Measurements from ENCODE around the gene PPFIBP2. TPM values are rescaled to one million over a fixed set of nuclear protein-coding genes. Genes with fewer than 3 reads are reported as not detected.

The PPFIBP2 gene
- total and polyA plus RNA-seq, 4 donors = 7.7 to 51.3 (median 18.6) TPM

DNA sequence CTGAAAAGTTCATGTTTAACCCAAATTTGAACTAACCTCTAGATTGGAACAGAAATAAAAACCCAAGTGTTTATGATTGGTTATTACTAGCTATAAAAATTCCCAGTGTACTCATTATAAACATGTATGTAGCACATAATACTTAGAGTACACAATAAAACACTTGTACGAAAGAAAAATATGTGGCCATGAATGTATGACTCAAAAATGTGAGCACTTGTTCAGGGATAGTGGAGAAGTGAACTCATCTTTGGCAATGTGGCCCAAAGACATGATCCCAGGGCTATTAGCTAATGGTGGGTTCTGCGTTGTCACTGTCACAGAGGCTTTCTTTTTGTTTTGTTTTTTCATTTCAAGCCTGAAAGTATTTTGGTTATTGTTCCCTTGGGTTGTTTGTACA is 72.0 kb downstream of the PPFIBP2 start:
- DNase-seq = no peak
- Histone ChIP-seq H3K27ac (ENCODE audit: low read depth in 1 of 2, low read length in 1 of 2) (no peak overlapping the region), H3K36me3 (ENCODE audit: control insufficient read depth in 4 of 4, insufficient read depth in 4 of 4, low read length in 4 of 4) (no peaks in the 10 kb centered on the region), H3K27me3 (ENCODE audit: control insufficient read depth in 3 of 3, insufficient read depth in 3 of 3, low read length in 2 of 3) (no peaks in the 10 kb centered on the region), H3K4me3 (no peak overlapping the region), H3K4me1 (ENCODE audit: control insufficient read depth in 5 of 5, insufficient read depth in 5 of 5, low read length in 5 of 5) (peaks cover 0 to 9% (median 0%) of the 10 kb centered on the region in 5 donors), H3K9me3 (ENCODE audit: control insufficient read depth in 4 of 4, insufficient read depth in 3 of 4, low read length in 3 of 4) (peaks cover 0 to 3% (median 0%) of the 10 kb centered on the region in 4 donors), H3K9ac (ENCODE audit: insufficient read depth in 1 of 2, low read length in 2 of 2) (no peak overlapping the region)
- no peak for ATAC-seq (ENCODE audit: insufficient read depth, low FRiP score)
- TF ChIP-seq, protein P1, sequence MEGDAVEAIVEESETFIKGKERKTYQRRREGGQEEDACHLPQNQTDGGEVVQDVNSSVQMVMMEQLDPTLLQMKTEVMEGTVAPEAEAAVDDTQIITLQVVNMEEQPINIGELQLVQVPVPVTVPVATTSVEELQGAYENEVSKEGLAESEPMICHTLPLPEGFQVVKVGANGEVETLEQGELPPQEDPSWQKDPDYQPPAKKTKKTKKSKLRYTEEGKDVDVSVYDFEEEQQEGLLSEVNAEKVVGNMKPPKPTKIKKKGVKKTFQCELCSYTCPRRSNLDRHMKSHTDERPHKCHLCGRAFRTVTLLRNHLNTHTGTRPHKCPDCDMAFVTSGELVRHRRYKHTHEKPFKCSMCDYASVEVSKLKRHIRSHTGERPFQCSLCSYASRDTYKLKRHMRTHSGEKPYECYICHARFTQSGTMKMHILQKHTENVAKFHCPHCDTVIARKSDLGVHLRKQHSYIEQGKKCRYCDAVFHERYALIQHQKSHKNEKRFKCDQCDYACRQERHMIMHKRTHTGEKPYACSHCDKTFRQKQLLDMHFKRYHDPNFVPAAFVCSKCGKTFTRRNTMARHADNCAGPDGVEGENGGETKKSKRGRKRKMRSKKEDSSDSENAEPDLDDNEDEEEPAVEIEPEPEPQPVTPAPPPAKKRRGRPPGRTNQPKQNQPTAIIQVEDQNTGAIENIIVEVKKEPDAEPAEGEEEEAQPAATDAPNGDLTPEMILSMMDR (IDR thresholded peaks at IDR 0.05; ENCODE audit: control extremely low read depth, extremely low read depth) = no peak
- 87 to 88% methylated on average over 2 of the region's 2 CpGs for WGBS, 2 donors

DNA sequence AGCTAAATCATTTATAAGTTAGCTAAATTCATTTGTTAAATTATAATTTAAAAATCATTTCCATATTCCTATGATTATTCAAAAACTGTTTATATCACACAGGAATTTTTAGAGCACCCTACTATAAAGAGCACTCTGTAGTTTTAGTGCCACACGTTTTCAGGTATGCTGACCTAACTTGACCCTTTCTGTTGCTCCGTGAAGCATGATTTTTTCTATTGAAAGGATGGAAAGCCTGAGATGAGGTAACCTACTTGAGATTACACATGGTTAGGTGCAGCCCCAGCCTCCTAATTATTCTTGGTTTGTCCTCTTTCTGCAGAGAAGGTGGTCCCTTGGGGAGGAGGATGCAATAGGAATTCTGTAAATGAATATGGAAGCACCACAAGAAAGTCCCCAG is 72.6 kb downstream of the PPFIBP2 start:
- H3K9ac ChIP-seq (ENCODE audit: insufficient read depth in 1 of 2, low read length in 2 of 2) = no peak overlapping the region
- H3K27ac ChIP-seq (ENCODE audit: low read depth in 1 of 2, low read length in 1 of 2) = no peak overlapping the region
- 58 to 71% methylated on average over 2 of the region's 2 CpGs for WGBS, 2 donors
- DNase-seq = peak in 1 of 3 donors; percentile 52
- H3K4me3 ChIP-seq = no peak overlapping the region
- peaks cover 0 to 9% (median 0%) of the 10 kb centered on the region in 5 donors for H3K4me1 ChIP-seq (ENCODE audit: control insufficient read depth in 5 of 5, insufficient read depth in 5 of 5, low read length in 5 of 5)
- TF ChIP-seq, protein P1 (IDR thresholded peaks at IDR 0.05; ENCODE audit: control extremely low read depth, extremely low read depth) = no peak
- no peaks in the 10 kb centered on the region for H3K36me3 ChIP-seq (ENCODE audit: control insufficient read depth in 4 of 4, insufficient read depth in 4 of 4, low read length in 4 of 4)
- H3K9me3 ChIP-seq (ENCODE audit: control insufficient read depth in 4 of 4, insufficient read depth in 3 of 4, low read length in 3 of 4) = peaks cover 0 to 2% (median 0%) of the 10 kb centered on the region in 4 donors
- H3K27me3 ChIP-seq (ENCODE audit: control insufficient read depth in 3 of 3, insufficient read depth in 3 of 3, low read length in 2 of 3) = no peaks in the 10 kb centered on the region
- ATAC-seq (ENCODE audit: insufficient read depth, low FRiP score) = no peak

DNA sequence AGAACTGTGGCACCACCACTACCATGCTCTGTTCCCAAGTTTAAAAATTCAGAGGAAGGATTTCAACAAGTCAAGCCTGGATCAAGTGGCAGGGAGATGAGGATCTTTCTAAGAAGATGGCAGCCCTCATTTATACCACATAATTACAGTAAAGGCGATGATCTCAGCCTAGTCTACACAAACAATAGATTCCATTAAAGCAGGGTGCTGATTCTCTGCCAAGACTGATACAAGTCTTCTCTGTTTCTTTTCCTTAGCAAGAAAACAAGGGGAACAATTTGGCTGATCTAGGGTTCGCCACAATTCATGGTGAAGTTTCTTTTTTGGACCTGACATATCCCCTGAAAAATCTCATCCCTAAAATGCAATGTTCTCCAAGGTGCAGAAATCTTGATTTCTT is 73.9 kb downstream of the PPFIBP2 start:
- Histone ChIP-seq H3K27ac (ENCODE audit: low read depth in 1 of 2, low read length in 1 of 2) (no peak overlapping the region), H3K9me3 (ENCODE audit: control insufficient read depth in 4 of 4, insufficient read depth in 3 of 4, low read length in 3 of 4) (peaks cover 0 to 2% (median 0%) of the 10 kb centered on the region in 4 donors), H3K9ac (ENCODE audit: insufficient read depth in 1 of 2, low read length in 2 of 2) (no peak overlapping the region), H3K4me3 (no peak overlapping the region), H3K36me3 (ENCODE audit: control insufficient read depth in 4 of 4, insufficient read depth in 4 of 4, low read length in 4 of 4) (no peaks in the 10 kb centered on the region), H3K27me3 (ENCODE audit: control insufficient read depth in 3 of 3, insufficient read depth in 3 of 3, low read length in 2 of 3) (no peaks in the 10 kb centered on the region), H3K4me1 (ENCODE audit: control insufficient read depth in 5 of 5, insufficient read depth in 5 of 5, low read length in 5 of 5) (peaks cover 0 to 9% (median 0%) of the 10 kb centered on the region in 5 donors)
- TF ChIP-seq, protein P1 (IDR thresholded peaks at IDR 0.05; ENCODE audit: control extremely low read depth, extremely low read depth) = no peak
- DNase-seq = no peak
- ATAC-seq (ENCODE audit: insufficient read depth, low FRiP score) = no peak
- WGBS, 2 donors = 89 to 91% methylated on average over 2 of the region's 2 CpGs

DNA sequence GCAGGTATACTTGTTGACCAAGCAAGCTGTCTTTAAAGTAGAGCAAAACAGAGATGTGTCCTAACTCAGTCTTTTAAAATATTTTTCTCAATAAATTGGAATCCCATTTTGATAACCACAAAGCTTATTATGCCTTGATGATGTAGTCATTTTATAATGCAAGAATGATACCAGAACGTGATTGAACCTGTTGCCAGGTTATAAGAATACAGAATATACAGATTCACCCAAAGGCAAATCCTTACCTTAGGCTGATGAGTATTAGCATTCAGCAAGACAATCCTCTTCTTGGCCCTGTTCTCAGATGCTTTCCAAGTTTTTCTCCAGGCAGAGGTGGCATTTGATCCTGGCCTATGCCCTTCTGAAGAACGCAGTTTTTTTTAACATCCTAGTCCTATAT is 76.1 kb downstream of the PPFIBP2 start:
- TF ChIP-seq, protein P1 (IDR thresholded peaks at IDR 0.05; ENCODE audit: control extremely low read depth, extremely low read depth) = no peak
- Histone ChIP-seq H3K27me3 (ENCODE audit: control insufficient read depth in 3 of 3, insufficient read depth in 3 of 3, low read length in 2 of 3) (no peaks in the 10 kb centered on the region), H3K36me3 (ENCODE audit: control insufficient read depth in 4 of 4, insufficient read depth in 4 of 4, low read length in 4 of 4) (peaks cover 0 to 3% (median 0%) of the 10 kb centered on the region in 4 donors), H3K4me1 (ENCODE audit: control insufficient read depth in 5 of 5, insufficient read depth in 5 of 5, low read length in 5 of 5) (peaks cover 0 to 9% (median 2%) of the 10 kb centered on the region in 5 donors), H3K9me3 (ENCODE audit: control insufficient read depth in 4 of 4, insufficient read depth in 3 of 4, low read length in 3 of 4) (peaks cover 0 to 2% (median 0%) of the 10 kb centered on the region in 4 donors), H3K9ac (ENCODE audit: insufficient read depth in 1 of 2, low read length in 2 of 2) (no peak overlapping the region), H3K27ac (ENCODE audit: low read depth in 1 of 2, low read length in 1 of 2) (no peak overlapping the region), H3K4me3 (no peak overlapping the region)
- DNase-seq (no peak), ATAC-seq (ENCODE audit: insufficient read depth, low FRiP score) (no peak)
- WGBS, 2 donors = 85 to 98% methylated on average over 2 of the region's 2 CpGs

Data from lung (tissue), 12 donors.